HG03139 (cell line): Measurements from ENCODE around the gene RPA3.

Experiments
- ATAC-seq: cut with Tn5 transposase; IDR thresholded peaks from one replicate; pipeline ENCODE4 v1.9.1; 2021; ENCODE audit not compliant: unreplicated experiment

RPA3 gene

GRCh38 chr7:7718492-7718891, at the start of gene RPA3:
TSS of gene RPA3 (minus strand) at chr7:7718607. CDS start at chr7:7640418, 78,189 bp downstream.
- no peak for ATAC-seq

- no peak for ATAC-seq
Measured at GRCh38 chr7:7766671-7767070, 48.3 kb upstream of the RPA3 start.

DNA sequence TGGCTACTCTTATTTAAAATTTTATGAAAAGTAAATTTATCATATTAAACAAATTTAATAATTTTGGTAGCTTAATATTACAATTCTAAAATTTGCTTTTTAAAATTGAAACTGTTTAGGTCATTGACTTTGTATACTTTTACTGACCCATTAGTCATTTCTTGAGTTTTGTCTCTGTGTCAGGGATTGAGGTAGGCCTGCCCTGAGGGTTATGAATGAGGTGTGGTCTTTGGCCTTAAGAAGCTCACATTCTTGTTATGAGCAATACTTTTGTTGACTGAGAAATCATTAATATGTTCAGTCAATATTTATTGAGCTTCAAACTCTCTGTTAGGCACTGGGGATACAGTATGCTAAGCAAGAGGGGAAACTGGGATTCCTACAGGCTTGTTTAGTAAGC, 47.0 kb upstream of the RPA3 start:
- peak; percentile 68 for ATAC-seq

GRCh38 chr7:7764520-7765396, 46.4 kb upstream of the RPA3 start:
- no peak for ATAC-seq

GRCh38 chr7:7761974-7762779, 43.8 kb upstream of the RPA3 start:
- peak; percentile 45 for ATAC-seq

DNA sequence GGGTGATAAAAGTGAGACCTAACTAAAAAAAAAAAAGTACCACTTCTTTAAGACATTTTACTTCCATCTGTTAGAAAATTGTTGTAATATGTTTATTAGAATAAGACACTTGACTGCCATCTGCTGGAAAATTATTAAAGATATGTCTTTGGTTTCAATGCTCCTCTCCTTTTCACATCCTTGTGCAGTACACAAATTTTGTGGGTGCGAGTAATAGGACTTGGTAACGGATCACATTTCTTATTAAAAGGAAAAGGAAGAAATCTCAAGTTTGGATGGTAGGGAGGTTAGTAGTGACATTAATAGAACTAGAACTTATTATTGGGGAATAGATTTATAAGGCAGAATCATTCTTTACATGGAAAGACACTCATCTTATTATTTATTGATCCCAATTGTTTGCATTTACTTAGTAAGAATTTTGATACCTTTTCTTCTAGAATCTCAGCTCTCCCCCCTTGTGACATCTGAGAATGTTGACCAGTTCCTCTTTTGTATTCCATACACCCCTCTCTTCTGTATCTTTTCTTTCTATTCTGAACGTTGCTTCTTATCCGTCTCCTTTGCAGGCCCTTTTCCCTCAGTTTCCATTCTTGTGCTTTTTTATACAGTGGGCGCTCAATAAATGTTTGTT, 43.0 kb upstream of the RPA3 start:
- ATAC-seq: no peak

DNA sequence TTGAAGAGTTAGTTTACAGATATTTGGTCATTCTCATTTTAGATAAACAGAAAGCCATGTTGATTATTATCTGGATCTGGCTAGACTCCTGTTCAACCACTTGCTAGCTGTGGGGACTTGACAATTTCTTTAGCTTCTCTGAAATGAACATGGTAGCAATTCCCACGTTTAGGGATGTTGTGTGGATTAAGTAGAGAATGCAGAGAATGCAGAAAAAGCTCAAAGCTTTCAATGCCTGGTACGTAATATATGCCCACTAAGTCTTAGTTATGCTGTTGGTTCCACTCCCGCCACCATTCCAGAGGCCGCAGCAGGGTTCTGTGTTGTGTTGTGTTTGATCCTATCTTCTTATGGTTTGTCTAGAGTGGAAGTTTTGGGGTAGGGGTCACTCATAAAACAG, 39.2 kb upstream of the RPA3 start:
- no peak for ATAC-seq

DNA sequence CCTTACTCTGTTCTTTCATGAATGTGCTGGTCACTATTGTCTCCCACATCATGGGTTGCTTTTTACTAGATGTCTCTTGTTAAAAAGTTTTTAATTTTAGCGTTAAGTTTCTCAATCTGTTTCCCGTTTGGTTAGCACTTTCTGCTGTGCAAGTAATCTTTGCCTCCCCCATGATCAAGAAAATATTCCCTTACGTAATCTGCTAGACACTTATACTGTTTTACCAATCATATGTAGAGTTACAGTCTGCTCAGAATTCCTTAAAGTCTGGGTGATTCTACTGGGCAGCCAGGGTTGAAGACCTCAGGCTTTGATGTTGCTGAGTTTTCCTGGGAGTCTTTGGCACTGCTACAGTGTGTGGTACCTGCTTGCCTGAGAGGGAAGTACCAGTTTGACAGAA, 38.2 kb upstream of the RPA3 start:
- no peak for ATAC-seq

- no peak for ATAC-seq
Measured at GRCh38 chr7:7751243-7752092, 33.1 kb upstream of the RPA3 start.

- ATAC-seq: no peak
Measured at GRCh38 chr7:7750571-7751242, 32.3 kb upstream of the RPA3 start.

GRCh38 chr7:7746458-7746857, 28.1 kb upstream of the RPA3 start:
- no peak for ATAC-seq

- no peak for ATAC-seq
Measured at GRCh38 chr7:7745966-7746365, 27.6 kb upstream of the RPA3 start.

- ATAC-seq: no peak
Measured at GRCh38 chr7:7745258-7745657, 26.9 kb upstream of the RPA3 start.

DNA sequence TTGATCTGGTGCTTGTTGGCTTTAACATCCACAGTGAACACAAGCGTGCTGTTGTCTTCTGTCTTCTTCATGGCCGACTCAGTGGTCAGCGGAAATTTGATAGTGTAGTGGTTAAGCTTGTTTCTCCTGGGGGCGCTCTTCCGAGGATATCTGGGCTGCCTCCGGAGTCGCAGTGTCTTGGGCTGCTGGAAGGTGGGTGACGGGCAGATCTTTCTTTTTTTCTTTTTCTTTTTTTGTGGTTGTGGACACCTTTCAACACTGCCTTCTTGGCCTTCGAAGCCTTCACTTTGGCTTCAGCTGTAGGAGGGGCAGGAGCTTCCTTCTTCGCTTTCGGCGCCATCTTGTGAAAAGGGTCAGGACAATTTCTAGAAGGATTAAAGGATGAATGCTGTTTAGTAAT, 23.8 kb upstream of the RPA3 start:
- ATAC-seq: no peak

DNA sequence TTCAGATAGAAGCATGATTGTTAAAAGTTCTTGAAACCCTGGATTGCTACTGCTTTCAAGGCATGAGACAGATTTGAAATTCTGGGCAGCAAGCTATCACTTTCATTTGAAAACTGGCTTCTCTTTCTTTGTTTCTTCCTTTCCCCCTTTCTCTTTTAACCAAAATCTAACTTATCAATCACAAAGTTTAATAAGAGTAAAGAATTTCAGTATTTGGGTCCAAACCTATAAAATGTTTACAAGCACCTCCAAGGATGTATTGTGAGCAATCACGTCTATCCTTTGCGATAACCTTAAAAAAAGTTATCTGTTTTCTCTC, 21.6 kb upstream of the RPA3 start:
- no peak for ATAC-seq

DNA sequence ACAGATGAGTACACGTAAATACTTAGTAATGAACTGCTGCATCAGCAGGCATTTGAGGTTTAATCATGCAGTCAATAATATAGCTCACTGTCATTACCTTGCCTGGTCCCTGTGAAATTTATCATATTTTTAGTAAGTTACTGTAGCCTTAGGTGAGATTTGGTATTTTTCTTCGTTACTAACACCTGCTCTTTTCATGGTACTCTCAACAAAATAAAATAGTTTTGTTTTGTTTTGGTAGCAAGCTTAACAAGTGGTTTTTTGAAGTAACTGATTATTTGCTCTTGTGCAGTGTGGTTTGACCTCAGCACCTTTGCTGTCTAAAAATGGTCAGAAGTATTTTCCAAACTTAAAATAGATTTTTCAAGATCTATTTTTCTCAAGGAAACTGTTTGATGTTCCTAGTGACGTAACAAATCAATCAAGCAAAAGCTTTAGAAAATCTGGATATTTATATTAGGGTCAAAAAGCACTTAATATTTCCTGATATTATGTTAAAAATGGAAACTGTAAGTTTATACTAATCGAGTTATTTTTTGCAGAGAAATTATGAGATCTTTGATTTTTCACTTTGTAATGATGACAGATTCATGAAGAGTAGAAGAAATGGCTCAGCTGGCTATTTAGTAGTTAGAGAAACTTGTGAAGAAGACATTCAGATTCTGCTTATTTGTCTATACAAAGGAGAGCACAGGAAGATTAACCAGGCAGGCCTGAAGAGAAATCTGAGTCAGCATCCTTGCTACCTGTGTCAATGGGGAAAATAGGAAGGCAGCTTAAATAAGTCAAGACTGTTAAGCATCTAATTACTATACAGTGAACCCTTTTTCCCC, 21.0 kb upstream of the RPA3 start:
- no peak for ATAC-seq

- ATAC-seq: no peak
Measured at GRCh38 chr7:7738622-7739021, 20.2 kb upstream of the RPA3 start.

- ATAC-seq: no peak
Measured at GRCh38 chr7:7738177-7738576, 19.8 kb upstream of the RPA3 start.

DNA sequence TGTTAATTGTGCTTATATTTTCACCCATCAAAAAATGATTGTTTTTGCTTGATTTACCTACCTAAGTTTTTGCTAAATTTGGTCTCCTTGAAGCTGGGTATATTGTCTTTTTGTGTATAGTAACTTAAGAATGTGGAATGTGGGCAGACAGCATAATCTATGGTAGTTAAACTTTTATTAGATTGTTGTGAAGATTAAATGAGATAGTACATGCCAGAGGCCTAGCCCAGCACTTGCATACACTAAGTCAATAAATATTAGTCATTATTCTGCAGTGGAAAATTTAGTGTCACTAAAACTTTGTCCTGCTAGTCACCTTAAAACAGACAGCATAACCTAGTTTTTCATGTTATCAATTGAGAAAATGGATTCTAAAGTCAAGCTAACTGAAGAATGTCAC, 19.3 kb upstream of the RPA3 start:
- no peak for ATAC-seq

GRCh38 chr7:7736671-7737070, 18.3 kb upstream of the RPA3 start:
- ATAC-seq: no peak
